ENCODE results near the gene FGFR1OP2.

- TF ChIP-seq PATZ1 (CRISPR knock-in tag; IDR thresholded peaks at IDR 0.05; ENCODE audit: borderline replicate concordance) (no peak), ARNTL (CRISPR knock-in tag; IDR thresholded peaks at IDR 0.05; ENCODE audit: borderline replicate concordance, low read depth) (no peak), TSHZ2 (CRISPR knock-in tag; IDR thresholded peaks at IDR 0.05) (no peak), TOX (CRISPR knock-in tag; IDR thresholded peaks at IDR 0.05; ENCODE audit: borderline replicate concordance) (no peak), GLIS3 (CRISPR knock-in tag; IDR thresholded peaks at IDR 0.05) (no peak)
These were observed 28.6 kb downstream of the FGFR1OP2 start for GRCh38 chr12:26966842-26967241.

Measured in SK-N-SH treated with all-trans-retinoic acid at 6 μM for 48 hours (cell line).